KMS-11 (cell line): ENCODE results near the gene PYGM.
A peak's percentile ranks its signal among the peaks of the same experiment; 100 is the strongest.

Source experiments
- H2AFZ ChIP-seq: fragments of 200-600 bp; sonication (generic); 2 replicates; pipeline ENCODE4 v1.6.1; 2016; ENCODE audit warnings: antibody characterized with exemption, mixed run types, low read depth
- H3K27ac ChIP-seq: fragments of 200-600 bp; sonication (generic); 2 replicates; pipeline ENCODE4 v1.6.1; 2016; ENCODE audit warnings: mild to moderate bottlenecking, mixed run types
- H3K27me3 ChIP-seq: fragments of 200-600 bp; sonication (generic); 2 replicates; pipeline ENCODE4 v1.6.1; 2017; ENCODE audit warnings: mild to moderate bottlenecking, low read depth, mixed run types, moderate library complexity; ENCODE audit not compliant: insufficient read depth
- H3K36me3 ChIP-seq: fragments of 200-600 bp; sonication (generic); 2 replicates; pipeline ENCODE4 v1.6.1; 2017; ENCODE audit warnings: mild to moderate bottlenecking, mixed run types; ENCODE audit not compliant: insufficient read depth
- H3K4me1 ChIP-seq: fragments of 200-600 bp; sonication (generic); 2 replicates; pipeline ENCODE4 v1.6.1; 2016; ENCODE audit warnings: mild to moderate bottlenecking, low read depth, mixed run types; ENCODE audit not compliant: poor library complexity, severe bottlenecking
- H3K4me2 ChIP-seq: fragments of 200-600 bp; sonication (generic); 2 replicates; pipeline ENCODE4 v1.7.0; 2016; ENCODE audit warnings: mild to moderate bottlenecking, mixed run types
- H3K4me3 ChIP-seq: fragments of 200-600 bp; sonication (generic); IDR thresholded peaks from 2 replicates; pipeline ENCODE4 v1.6.1; 2017; ENCODE audit warnings: low read depth, low read length, mixed read lengths; ENCODE audit not compliant: insufficient read depth
- H3K79me2 ChIP-seq: fragments of 200-600 bp; sonication (generic); 2 replicates; pipeline ENCODE4 v1.6.1; 2016; ENCODE audit warnings: low read depth, mixed run types; ENCODE audit not compliant: insufficient read depth
- H3K9ac ChIP-seq: fragments of 200-600 bp; sonication (generic); 2 replicates; pipeline ENCODE4 v1.6.1; 2016; ENCODE audit warnings: mild to moderate bottlenecking, mixed run types
- H4K20me1 ChIP-seq: fragments of 200-600 bp; sonication (generic); 2 replicates; pipeline ENCODE4 v1.6.1; 2016; ENCODE audit warnings: mild to moderate bottlenecking, mixed run types; ENCODE audit not compliant: insufficient read depth
- CTCF ChIP-seq: fragments of 200-600 bp; sonication (generic); conservative IDR thresholded peaks from 2 replicates; pipeline ENCODE4 v1.6.1; 2017; ENCODE audit warnings: low read depth, mild to moderate bottlenecking, antibody characterized with exemption, low read length, moderate library complexity, mixed read lengths

PYGM gene

GRCh38 chr11:64726867-64727530, 32.8 kb downstream of the PYGM start:
- H3K36me3 ChIP-seq = no peaks in the 10 kb centered on the region
- H3K9ac ChIP-seq = no peak overlapping the region
- H3K27ac ChIP-seq = no peak overlapping the region
- no peak overlapping the region for H3K4me2 ChIP-seq
- H2AFZ ChIP-seq = no peak overlapping the region
- H3K79me2 ChIP-seq = no peaks in the 10 kb centered on the region
- no peak for TF ChIP-seq CTCF
- H3K4me1 ChIP-seq = peaks cover 8% of the 10 kb centered on the region
- no peaks in the 10 kb centered on the region for H4K20me1 ChIP-seq
- H3K4me3 ChIP-seq = no peak overlapping the region
- peaks cover 73% of the 10 kb centered on the region for H3K27me3 ChIP-seq

GRCh38 chr11:64726211-64726641, 33.5 kb downstream of the PYGM start:
- peaks cover 8% of the 10 kb centered on the region for H3K4me1 ChIP-seq
- no peaks in the 10 kb centered on the region for H4K20me1 ChIP-seq
- no peak overlapping the region for H3K9ac ChIP-seq
- H3K4me3 ChIP-seq = no peak overlapping the region
- no peak overlapping the region for H2AFZ ChIP-seq
- no peaks in the 10 kb centered on the region for H3K79me2 ChIP-seq
- H3K4me2 ChIP-seq = no peak overlapping the region
- no peaks in the 10 kb centered on the region for H3K36me3 ChIP-seq
- no peak overlapping the region for H3K27ac ChIP-seq
- peaks cover 73% of the 10 kb centered on the region for H3K27me3 ChIP-seq
- no peak for TF ChIP-seq CTCF

- peaks cover 8% of the 10 kb centered on the region for H3K4me1 ChIP-seq
- peaks cover 74% of the 10 kb centered on the region for H3K27me3 ChIP-seq
- no peak overlapping the region for H3K4me2 ChIP-seq
- H3K36me3 ChIP-seq = no peaks in the 10 kb centered on the region
- no peak overlapping the region for H2AFZ ChIP-seq
- H3K9ac ChIP-seq = no peak overlapping the region
- no peak for TF ChIP-seq CTCF
- no peaks in the 10 kb centered on the region for H3K79me2 ChIP-seq
- no peak overlapping the region for H3K4me3 ChIP-seq
- H4K20me1 ChIP-seq = no peaks in the 10 kb centered on the region
- no peak overlapping the region for H3K27ac ChIP-seq
Observed at GRCh38 chr11:64724863-64725532, 34.8 kb downstream of the PYGM start.

- TF ChIP-seq CTCF = no peak
- H2AFZ ChIP-seq = peak overlapping the region; percentile 100; the same call in 1 of the 2 replicates
- H3K27ac ChIP-seq = no peak overlapping the region
- H3K9ac ChIP-seq = no peak overlapping the region
- H3K36me3 ChIP-seq = no peaks in the 10 kb centered on the region
- H3K4me2 ChIP-seq = peak overlapping the region; percentile 100
- H4K20me1 ChIP-seq = no peaks in the 10 kb centered on the region
- no peaks in the 10 kb centered on the region for H3K79me2 ChIP-seq
- no peak overlapping the region for H3K4me3 ChIP-seq
- H3K27me3 ChIP-seq = peaks cover 72% of the 10 kb centered on the region
- peaks cover 8% of the 10 kb centered on the region for H3K4me1 ChIP-seq
Observed at GRCh38 chr11:64723907-64724862, 35.6 kb downstream of the PYGM start.
